T-helper 1 cell treated with Interleukin-12 subunit alpha and Interleukin-12 subunit beta and Interleukin-4 antibody, amounts not matched to agents 30 μg/mL and 1 μg/mL, for 36 hours (primary cell): ENCODE data around the gene MAP4.

Experiments used
- H3K27ac Mint-ChIP-seq: one replicate; pipeline ENCODE4 v1.8.0; 2021; ENCODE audit warnings: mild to moderate bottlenecking, mixed read lengths
- H3K27me3 Mint-ChIP-seq: one replicate; pipeline ENCODE4 v1.8.0; 2021; ENCODE audit warnings: low read depth, mixed read lengths
- H3K36me3 Mint-ChIP-seq: one replicate; pipeline ENCODE4 v1.8.0; 2021; ENCODE audit warnings: low read depth, mixed read lengths
- H3K4me1 Mint-ChIP-seq: one replicate; pipeline ENCODE4 v1.8.0; 2021; ENCODE audit warnings: low read depth, mixed read lengths
- H3K4me3 Mint-ChIP-seq: one replicate; pipeline ENCODE4 v1.8.0; 2021; ENCODE audit warnings: mild to moderate bottlenecking, moderate library complexity, mixed read lengths
- H3K9me3 Mint-ChIP-seq: one replicate; pipeline ENCODE4 v1.8.0; 2021; ENCODE audit warnings: mixed read lengths

Gene MAP4

DNA sequence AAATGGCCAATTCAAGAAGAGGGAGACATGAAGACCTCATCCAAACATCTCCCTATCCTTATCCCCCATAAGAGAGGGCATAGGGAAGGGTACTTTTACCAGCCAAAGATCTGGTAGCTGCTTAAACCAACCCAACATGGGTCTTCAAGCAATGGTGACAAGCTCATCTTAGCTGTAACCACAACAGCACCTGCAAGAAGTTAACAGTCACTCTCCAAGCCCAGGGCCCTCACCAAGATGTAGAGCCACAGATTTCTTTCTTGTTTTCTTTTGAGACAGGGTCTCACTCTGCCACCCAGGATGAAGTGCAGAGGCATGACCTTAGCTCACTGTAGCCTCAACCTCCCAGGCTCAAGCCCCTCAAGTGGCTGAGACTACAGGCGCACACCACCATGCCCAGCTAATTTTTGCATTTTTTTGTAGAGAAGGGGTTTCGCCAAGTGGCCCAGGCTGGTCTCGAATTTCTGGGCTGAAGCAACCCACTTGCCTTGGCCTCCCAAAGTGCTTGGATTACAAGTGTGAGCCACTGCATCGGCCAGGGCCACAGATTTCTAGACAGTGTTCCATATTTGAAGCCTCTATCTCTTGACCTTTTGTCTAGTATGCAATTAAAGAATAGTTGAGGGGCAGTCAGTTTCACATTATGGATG lies 156.1 kb downstream of the MAP4 start:
- Mint-ChIP-seq H3K27me3 (no peaks in the 10 kb centered on the region), H3K27ac (no peak overlapping the region), H3K36me3 (peaks cover 12% of the 10 kb centered on the region), H3K4me1 (no peaks in the 10 kb centered on the region), H3K9me3 (no peaks in the 10 kb centered on the region), H3K4me3 (no peak overlapping the region)

DNA sequence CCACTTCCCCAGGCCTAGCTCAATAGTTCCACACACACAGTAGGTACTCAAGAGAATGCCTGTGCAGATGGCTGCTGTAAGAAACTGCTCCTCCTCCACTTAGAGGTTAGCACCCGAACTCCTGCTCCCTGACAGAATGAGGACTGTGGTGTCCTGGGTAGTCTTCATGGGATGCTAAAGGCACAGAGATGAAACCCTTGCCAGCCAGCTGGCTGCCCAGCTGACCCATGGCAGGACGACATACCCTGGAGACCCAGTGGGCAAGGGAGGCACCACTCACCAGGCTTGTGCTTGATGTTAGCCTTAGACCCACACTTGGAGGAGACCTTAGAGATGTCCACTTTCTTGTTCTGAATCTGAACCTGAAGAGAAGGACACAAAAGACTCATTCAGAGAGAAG lies 159.1 kb downstream of the MAP4 start:
- Mint-ChIP-seq H3K4me1 (no peaks in the 10 kb centered on the region), H3K4me3 (no peak overlapping the region), H3K27me3 (no peaks in the 10 kb centered on the region), H3K9me3 (no peaks in the 10 kb centered on the region), H3K27ac (no peak overlapping the region), H3K36me3 (peaks cover 14% of the 10 kb centered on the region)

DNA sequence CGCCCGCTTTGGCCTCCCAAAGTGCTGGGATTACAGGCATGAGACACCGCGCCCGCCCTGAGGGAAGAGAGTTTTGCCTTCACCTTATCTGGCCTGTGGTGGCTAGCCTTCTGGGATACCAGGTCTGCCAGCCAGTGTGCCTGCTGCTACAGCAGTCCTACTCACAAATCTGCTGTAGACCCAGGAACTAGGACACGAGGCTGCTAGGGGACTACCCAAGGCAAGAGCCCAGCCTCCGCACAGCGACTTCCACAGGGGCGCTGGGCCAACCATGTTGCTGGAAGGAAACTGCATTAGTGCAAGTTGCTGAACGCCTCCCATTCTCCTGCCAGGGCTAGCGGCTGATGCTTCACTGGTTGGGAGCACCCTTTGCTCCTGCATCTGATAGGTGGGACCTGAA lies 159.5 kb downstream of the MAP4 start:
- no peaks in the 10 kb centered on the region for H3K27me3 Mint-ChIP-seq
- peaks cover 14% of the 10 kb centered on the region for H3K36me3 Mint-ChIP-seq
- no peak overlapping the region for H3K4me3 Mint-ChIP-seq
- no peak overlapping the region for H3K27ac Mint-ChIP-seq
- H3K9me3 Mint-ChIP-seq = no peaks in the 10 kb centered on the region
- no peaks in the 10 kb centered on the region for H3K4me1 Mint-ChIP-seq

DNA sequence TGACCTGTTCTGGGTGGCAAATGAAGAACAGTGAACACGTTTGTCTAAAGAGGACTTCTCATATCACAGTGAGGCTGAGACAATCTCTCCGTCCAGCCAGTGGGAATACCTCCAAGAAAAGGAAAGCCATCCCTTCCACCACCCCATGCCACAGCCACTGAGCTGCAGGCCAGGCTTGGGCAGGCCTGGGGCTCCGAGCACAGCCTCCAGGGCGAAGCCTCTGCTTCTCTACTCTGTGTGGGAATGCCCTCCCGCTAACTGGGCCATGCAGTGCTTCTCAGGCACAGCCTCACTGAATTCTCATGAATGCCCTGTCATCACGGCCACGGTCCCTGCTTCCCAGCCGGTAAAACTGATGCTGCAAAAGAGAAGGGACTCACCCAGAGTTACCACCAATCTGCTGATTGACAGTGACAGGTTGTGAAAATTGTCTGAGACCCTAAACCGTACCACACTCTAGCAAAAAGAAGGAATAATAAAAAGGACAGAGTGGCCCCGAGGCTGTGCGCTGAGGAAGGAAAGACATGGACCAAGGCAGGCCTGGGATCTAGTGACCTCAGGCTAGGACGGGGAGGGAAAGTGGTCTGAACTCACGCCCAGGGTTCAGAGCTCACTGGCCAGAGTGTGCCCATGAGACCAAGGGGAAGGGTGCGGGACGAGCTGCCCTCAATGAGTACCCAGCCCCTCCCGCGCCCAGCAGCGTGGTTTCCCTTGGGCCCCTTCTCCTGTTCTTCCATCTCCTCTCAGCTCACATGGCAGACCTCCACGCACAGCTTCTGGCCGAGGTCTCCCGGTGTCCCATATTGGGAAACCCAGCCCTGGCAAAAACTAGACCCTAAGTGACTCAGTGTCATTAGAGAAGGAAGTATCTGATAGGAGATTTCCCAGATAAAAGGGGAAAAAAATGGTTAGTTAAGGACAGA lies 160.5 kb downstream of the MAP4 start:
- Mint-ChIP-seq H3K4me1 (no peaks in the 10 kb centered on the region), H3K4me3 (no peak overlapping the region), H3K36me3 (peaks cover 14% of the 10 kb centered on the region), H3K27me3 (no peaks in the 10 kb centered on the region), H3K9me3 (no peaks in the 10 kb centered on the region), H3K27ac (no peak overlapping the region)

DNA sequence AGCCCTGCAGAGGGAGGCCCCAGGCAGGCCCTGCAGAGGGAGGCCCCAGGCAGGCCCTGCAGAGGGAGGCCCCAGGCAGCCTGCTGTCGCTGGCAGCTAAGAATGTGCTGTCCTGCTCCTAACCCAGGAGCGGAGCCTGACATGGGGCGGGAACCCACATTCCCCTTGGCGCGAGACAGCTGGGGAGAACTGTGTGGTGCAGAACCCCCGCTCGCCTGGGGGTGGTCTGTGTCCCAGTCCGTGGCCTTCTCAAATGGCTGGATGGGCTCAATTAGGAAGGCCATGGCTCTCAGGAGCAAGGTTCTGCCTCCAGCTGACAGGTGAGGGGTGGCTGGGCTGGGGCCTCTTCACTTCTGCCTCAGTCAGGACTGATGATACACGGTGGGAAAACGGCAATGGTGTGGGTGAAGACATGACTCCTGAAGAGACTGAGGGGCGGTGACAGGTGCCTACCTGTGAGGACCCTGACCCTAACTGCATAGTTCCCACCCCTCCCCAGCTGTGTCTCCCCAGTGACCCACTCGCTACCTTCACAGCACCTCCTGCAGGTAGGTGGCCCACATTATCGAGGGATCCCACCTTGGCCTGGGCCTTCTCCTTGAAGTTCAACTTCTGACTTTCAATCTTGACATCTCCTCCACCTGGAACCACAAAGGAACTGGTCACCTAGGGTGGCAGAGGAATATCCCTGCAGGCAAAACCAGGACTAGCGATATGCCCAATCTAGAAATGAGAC lies 161.3 kb downstream of the MAP4 start:
- Mint-ChIP-seq H3K9me3 (no peaks in the 10 kb centered on the region), H3K4me1 (no peaks in the 10 kb centered on the region), H3K27ac (no peak overlapping the region), H3K4me3 (no peak overlapping the region), H3K36me3 (peaks cover 15% of the 10 kb centered on the region), H3K27me3 (no peaks in the 10 kb centered on the region)

DNA sequence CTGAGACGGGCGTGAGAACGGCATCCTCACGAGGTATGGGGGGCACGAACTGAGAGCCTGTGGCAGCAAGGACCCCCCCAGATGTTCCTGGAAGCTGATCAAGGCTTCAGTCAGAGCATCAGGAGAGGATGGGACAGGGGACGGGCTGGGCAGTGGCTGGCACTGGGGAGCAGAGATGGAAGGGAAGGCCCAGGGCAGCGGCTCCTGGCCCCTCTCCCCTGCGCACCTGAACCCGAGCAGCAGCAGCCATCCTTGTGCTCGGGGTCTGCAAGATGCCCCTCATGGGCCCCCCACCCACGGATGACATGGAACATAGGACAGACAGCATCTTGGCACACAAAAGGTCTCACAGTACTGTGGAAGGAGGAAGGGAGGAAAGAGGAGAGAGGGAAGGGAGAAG lies 161.9 kb downstream of the MAP4 start:
- no peaks in the 10 kb centered on the region for H3K27me3 Mint-ChIP-seq
- H3K27ac Mint-ChIP-seq = no peak overlapping the region
- H3K9me3 Mint-ChIP-seq = no peaks in the 10 kb centered on the region
- H3K4me3 Mint-ChIP-seq = no peak overlapping the region
- H3K36me3 Mint-ChIP-seq = peaks cover 16% of the 10 kb centered on the region
- H3K4me1 Mint-ChIP-seq = no peaks in the 10 kb centered on the region

DNA sequence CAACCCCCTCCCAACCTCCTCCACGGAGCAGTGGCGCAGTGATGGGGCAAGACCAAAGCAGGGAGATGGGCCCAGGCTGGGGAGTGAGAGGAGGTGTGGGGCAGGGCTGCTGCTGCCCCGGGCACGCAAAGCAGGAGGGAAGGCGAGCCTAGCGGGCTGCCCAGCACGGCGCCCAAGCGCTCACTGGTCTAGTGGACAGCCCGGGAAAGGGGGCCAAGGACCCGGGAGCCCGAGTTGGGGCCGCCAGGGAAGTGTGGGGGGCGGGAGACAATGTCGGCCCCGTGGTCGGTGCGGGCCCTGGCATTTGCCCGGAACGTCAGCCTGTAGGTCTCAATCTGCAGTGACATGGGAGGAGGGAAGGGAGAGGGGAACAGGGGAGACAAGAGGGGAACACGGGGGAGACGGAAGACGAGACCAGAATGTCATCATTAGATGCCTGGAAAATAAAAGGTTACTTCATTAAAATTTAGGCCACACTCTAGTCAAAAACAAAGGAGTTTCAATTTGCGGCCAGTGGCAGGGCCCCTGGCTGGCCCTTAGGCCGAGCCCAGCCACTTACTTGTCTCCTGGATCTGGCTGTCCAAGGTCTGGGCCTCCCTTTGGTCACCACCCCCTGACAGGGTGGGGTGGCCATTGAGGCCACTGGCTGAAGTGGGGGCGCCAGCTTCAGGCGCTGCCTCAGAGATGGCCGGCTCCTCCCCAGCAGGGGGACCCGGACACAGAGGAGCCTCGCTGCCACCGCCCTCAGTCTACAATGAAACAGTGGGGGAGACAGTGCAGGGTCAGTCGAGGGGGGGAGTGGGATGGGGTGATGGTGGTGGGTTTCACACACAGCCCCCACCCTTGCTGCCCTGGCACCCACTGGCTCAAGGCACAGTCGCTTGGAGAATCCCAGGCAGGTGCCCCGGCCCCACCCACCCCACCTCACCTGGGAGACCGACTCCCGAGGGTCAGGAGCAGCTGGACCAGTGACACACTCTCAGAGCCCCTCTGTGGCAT lies 163.3 kb downstream of the MAP4 start:
- no peaks in the 10 kb centered on the region for H3K27me3 Mint-ChIP-seq
- H3K9me3 Mint-ChIP-seq = no peaks in the 10 kb centered on the region
- H3K4me1 Mint-ChIP-seq = no peaks in the 10 kb centered on the region
- H3K36me3 Mint-ChIP-seq = peaks cover 14% of the 10 kb centered on the region
- no peak overlapping the region for H3K27ac Mint-ChIP-seq
- no peak overlapping the region for H3K4me3 Mint-ChIP-seq

DNA sequence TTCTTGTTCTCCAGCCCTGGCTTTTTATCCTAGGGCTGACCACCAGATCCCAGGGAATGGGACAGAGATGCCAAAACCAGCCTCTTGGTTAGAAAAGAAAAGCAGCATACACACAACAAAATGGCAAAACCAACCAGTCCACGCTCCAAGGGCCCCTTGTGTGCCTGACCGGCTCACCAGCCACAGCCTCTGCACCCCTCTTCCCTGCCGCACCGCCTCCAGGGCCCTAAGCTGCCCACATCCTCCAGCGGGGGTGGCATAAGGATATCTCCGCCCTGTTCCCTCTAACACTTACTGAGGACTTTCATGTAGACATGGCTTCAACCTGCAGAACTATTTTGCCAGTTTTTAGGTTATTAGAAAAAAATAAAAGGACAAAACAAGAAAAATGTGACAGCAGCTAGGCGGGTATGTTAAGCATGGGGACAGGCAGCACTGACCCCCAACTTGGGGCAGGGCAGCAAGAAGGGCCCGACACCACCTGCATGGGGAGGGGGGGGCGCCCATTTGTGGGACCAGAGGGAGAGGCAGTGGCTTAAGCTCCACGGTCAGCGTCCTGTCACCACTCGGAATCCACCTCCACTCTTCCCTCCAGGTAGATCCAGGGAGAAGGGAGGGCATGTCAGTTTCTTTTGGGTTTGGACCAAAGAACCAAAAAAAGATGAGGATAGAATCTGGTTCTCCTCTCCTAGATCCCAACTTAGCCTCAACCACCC lies 164.2 kb downstream of the MAP4 start:
- no peaks in the 10 kb centered on the region for H3K9me3 Mint-ChIP-seq
- no peak overlapping the region for H3K27ac Mint-ChIP-seq
- peaks cover 14% of the 10 kb centered on the region for H3K36me3 Mint-ChIP-seq
- H3K27me3 Mint-ChIP-seq = no peaks in the 10 kb centered on the region
- no peak overlapping the region for H3K4me3 Mint-ChIP-seq
- H3K4me1 Mint-ChIP-seq = no peaks in the 10 kb centered on the region

DNA sequence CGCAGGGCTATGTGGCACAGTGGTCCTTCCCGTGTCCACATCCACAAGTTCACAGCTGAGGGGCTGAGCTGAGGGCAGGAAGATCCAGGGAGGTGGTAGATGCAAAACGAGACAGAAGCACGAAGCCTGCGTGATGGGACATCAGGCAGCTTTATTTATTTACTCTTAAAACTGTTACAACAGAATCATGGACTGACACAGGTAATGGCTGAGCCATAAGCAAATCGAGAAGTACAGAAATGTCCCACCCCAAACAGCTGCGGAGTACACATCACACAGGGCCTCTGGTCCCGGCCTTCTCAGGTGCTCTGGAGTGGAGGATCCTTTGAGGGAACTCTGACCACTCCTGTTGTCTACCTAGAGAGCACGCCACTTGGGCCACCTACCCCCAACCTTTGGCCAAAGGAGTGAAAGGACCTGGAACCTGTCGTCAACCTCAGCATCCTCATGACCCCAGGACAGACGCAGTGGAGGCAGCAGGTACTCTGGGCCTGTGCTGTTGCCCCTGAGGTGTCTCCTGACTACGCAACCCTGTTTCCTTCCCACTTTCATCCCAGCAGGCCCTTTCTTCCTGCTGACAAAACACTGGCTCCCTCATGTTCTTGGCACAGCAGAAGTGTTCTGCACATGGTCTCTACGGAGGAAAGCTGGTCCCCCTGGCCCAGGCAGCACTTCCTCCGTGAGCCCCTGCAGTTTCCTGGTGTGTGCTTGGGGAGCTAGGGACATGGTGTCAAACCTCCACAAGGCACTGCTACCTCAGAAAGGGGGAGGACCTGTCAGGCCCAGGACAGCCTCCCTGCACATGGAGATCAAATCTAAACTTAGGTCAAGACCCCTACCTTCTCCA lies 165.4 kb downstream of the MAP4 start:
- H3K9me3 Mint-ChIP-seq = no peaks in the 10 kb centered on the region
- H3K36me3 Mint-ChIP-seq = peaks cover 8% of the 10 kb centered on the region
- H3K27ac Mint-ChIP-seq = no peak overlapping the region
- H3K27me3 Mint-ChIP-seq = no peaks in the 10 kb centered on the region
- H3K4me1 Mint-ChIP-seq = no peaks in the 10 kb centered on the region
- H3K4me3 Mint-ChIP-seq = no peak overlapping the region

DNA sequence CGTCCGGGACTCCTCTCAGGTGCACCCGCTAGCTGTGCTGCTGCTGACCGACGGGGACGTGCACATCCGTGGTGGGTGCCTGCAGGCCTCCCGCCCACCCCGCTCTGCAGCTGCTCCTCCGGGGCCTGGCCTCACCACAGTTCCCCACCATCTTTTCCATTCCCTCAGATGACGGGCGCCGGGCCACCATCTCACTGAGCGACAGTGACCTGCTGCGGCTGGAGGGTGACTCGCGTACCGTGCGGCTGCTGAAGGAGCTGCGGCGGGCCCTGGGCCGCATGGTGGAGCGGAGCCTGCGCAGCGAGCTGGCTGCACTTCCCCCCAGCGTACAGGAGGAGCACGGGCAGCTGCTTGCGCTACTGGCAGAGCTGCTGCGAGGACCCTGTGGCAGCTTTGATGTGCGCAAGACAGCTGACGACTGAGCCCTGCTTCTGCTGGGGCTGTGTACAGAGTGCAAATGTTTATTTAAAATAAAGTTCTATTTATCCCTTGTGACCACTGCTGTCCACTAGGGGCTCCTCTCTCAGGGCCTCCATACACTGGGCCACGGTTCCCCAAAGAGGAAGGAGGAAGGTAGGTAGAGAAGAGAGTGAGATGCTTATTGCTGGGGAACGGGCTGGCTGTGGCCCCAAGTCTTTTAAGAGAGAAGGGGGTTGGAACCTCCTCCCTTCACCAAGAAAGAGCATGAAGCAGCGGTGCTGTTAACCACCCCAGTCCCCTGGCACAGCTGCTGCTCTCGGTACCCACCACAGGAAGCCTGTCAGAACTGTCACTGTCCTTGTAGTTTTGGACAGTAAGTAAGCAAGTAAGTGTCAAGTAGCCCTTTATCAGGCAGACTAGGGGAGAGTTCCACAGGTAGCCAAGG lies 166.3 kb downstream of the MAP4 start:
- Mint-ChIP-seq H3K36me3 (peaks cover 8% of the 10 kb centered on the region), H3K27me3 (no peaks in the 10 kb centered on the region), H3K27ac (no peak overlapping the region), H3K4me3 (no peak overlapping the region), H3K4me1 (no peaks in the 10 kb centered on the region), H3K9me3 (no peaks in the 10 kb centered on the region)

DNA sequence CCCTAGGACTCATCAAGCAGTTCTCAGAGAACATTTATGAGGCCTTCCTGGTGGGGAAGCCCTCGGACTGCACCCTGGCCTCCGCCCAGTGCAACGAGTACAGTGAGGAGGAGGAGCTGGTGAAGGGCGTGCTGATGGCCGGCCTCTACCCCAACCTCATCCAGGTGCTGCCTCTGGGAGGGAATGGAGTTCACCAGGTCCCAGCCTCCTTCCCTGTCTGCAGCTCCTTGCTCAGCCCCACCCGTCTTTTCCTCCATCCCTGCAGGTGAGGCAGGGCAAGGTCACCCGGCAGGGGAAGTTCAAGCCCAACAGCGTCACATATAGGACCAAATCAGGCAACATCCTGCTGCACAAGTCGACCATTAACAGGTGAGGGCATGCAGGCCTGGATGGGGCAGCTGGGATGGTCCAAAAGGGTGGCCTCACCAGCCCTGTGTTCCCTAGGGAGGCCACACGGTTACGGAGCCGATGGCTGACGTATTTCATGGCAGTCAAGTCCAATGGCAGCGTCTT lies 167.0 kb downstream of the MAP4 start:
- Mint-ChIP-seq H3K4me3 (no peak overlapping the region), H3K27ac (no peak overlapping the region), H3K9me3 (no peaks in the 10 kb centered on the region), H3K4me1 (no peaks in the 10 kb centered on the region), H3K27me3 (no peaks in the 10 kb centered on the region), H3K36me3 (peaks cover 12% of the 10 kb centered on the region)

DNA sequence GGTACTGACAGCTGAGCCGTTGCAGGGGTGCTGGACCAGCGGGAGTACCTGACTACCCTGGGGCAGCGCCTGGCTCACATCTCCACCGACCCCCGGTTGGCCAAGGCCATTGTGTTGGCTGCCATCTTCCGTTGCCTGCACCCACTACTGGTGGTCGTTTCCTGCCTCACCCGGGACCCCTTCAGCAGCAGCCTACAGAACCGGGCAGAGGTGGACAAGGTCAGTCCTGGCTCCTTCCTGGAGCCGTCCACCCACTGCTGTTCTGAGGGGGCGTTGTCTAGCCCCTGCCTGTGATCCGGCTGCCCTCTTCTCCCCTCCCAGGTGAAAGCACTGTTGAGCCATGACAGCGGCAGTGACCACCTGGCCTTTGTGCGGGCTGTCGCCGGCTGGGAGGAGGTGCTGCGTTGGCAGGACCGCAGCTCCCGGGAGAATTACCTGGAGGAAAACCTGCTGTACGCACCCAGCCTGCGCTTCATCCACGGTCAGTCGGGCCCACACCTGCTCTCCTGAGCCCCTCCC lies 167.6 kb downstream of the MAP4 start:
- H3K27me3 Mint-ChIP-seq = no peaks in the 10 kb centered on the region
- no peak overlapping the region for H3K27ac Mint-ChIP-seq
- H3K4me3 Mint-ChIP-seq = no peak overlapping the region
- H3K9me3 Mint-ChIP-seq = no peaks in the 10 kb centered on the region
- no peaks in the 10 kb centered on the region for H3K4me1 Mint-ChIP-seq
- H3K36me3 Mint-ChIP-seq = peaks cover 18% of the 10 kb centered on the region
